ENCODE measurements around the gene MVB12B. TPM values are rescaled to one million over a fixed set of nuclear protein-coding genes. Genes with fewer than 3 reads are reported as not detected.

Gene MVB12B
- total and polyA plus RNA-seq, 9 donors = 7.0 to 23.1 (median 17.8) TPM

- TF ChIP-seq, protein P1, sequence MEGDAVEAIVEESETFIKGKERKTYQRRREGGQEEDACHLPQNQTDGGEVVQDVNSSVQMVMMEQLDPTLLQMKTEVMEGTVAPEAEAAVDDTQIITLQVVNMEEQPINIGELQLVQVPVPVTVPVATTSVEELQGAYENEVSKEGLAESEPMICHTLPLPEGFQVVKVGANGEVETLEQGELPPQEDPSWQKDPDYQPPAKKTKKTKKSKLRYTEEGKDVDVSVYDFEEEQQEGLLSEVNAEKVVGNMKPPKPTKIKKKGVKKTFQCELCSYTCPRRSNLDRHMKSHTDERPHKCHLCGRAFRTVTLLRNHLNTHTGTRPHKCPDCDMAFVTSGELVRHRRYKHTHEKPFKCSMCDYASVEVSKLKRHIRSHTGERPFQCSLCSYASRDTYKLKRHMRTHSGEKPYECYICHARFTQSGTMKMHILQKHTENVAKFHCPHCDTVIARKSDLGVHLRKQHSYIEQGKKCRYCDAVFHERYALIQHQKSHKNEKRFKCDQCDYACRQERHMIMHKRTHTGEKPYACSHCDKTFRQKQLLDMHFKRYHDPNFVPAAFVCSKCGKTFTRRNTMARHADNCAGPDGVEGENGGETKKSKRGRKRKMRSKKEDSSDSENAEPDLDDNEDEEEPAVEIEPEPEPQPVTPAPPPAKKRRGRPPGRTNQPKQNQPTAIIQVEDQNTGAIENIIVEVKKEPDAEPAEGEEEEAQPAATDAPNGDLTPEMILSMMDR (IDR thresholded peaks at IDR 0.05) = no peak
- no peak for TF ChIP-seq POLR2A (IDR thresholded peaks at IDR 0.05)
- TF ChIP-seq EP300 (IDR thresholded peaks at IDR 0.05) = no peak
- Histone ChIP-seq H3K27ac (no peak overlapping the region), H3K9me3 (no peaks in the 10 kb centered on the region), H3K27me3 (no peaks in the 10 kb centered on the region), H3K4me3 (no peak overlapping the region), H3K36me3 (no peaks in the 10 kb centered on the region), H3K4me1 (ENCODE audit: insufficient read depth) (peaks cover 2% of the 10 kb centered on the region)
- intact Hi-C loops (cut with DNase I) = no loop called here
- WGBS, 3 donors = 85 to 92% (median 90%) methylated on average over 14 of the region's 14 CpGs
- DNase-seq = no peak
These were observed 122.4 kb downstream of the MVB12B start for GRCh38 chr9:126448865-126449577.

DNA sequence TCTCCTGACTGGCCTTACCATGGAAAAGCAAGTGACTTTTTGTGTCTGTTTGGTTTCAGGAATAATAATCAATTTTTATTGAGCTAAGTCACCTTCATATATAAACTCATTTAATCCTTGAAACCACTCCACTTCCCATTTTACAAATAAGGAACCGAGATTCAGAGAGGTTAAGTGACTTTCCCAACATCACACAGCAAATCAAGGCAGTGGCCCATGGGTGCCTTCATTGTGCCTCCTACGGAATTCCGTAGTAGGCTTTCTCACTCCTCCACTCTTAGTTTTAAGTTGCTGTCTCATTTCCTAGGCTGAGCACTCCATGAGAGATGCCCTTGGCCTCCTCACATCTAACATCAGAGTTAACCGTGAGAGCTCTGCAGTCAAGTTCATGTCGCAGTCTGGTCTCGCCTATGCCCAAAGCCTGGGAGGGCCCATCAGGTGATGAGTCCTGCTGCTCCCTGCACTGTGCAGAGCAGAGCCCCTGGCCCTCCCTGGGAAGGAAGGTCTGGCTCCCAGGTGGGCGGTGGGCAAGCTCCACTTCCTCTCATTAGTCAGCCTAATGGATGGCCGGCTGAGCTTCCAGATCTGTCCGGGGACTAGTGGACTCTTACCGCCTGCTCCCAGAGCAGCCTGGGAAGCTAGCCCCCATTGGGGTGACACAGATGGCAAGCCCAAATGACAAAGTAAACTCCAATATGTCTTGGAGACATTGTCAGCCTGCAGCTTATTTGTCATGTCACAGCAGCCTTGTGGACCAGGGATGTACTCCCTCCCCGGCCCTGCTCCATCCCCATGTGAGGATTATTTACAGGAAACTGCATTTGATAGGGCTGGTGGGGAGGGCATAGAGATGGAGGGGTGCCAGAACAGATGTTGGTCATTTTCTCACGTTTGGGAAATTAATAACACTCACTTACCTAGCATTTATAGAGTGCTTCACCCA is 123.4 kb downstream of the MVB12B start:
- H3K27me3 ChIP-seq = no peaks in the 10 kb centered on the region
- intact Hi-C loops (cut with DNase I) = no loop called here
- no peak overlapping the region for H3K27ac ChIP-seq
- H3K36me3 ChIP-seq = no peaks in the 10 kb centered on the region
- DNase-seq = no peak
- H3K4me1 ChIP-seq (ENCODE audit: insufficient read depth) = peaks cover 2% of the 10 kb centered on the region
- no peaks in the 10 kb centered on the region for H3K9me3 ChIP-seq
- TF ChIP-seq POLR2A (IDR thresholded peaks at IDR 0.05) (no peak), EP300 (IDR thresholded peaks at IDR 0.05) (no peak)
- TF ChIP-seq, protein P1 (IDR thresholded peaks at IDR 0.05) = no peak
- no peak overlapping the region for H3K4me3 ChIP-seq
- WGBS, 3 donors = 76 to 87% (median 79%) methylated on average over 12 of the region's 12 CpGs

- Histone ChIP-seq H3K9me3 (no peaks in the 10 kb centered on the region), H3K27me3 (no peaks in the 10 kb centered on the region)
These were observed 124.1 kb downstream of the MVB12B start for GRCh38 chr9:126450668-126451205.

More at GRCh38 chr9:126450668-126451205, 124.1 kb downstream of the MVB12B start:
- 93 to 95% (median 94%) methylated on average over 6 of the region's 6 CpGs for WGBS, 3 donors
- intact Hi-C loops (cut with DNase I) = no loop called here
- no peak for DNase-seq
- Histone ChIP-seq H3K4me1 (ENCODE audit: insufficient read depth) (peaks cover 2% of the 10 kb centered on the region), H3K36me3 (no peaks in the 10 kb centered on the region), H3K4me3 (no peak overlapping the region), H3K27ac (no peak overlapping the region)
- TF ChIP-seq EP300 (IDR thresholded peaks at IDR 0.05) (no peak), POLR2A (IDR thresholded peaks at IDR 0.05) (no peak)
- TF ChIP-seq, protein P1 (IDR thresholded peaks at IDR 0.05) = no peak
